TTC549 (cell line): Measurements from ENCODE around the gene CENPW.

Experiments used
- FAIRE-seq: peaks from 2 replicates; lab custom pipeline; 2012; peaks lifted over from hg19 to GRCh38; lab: Jason Lieb, UNC

The CENPW gene

DNA sequence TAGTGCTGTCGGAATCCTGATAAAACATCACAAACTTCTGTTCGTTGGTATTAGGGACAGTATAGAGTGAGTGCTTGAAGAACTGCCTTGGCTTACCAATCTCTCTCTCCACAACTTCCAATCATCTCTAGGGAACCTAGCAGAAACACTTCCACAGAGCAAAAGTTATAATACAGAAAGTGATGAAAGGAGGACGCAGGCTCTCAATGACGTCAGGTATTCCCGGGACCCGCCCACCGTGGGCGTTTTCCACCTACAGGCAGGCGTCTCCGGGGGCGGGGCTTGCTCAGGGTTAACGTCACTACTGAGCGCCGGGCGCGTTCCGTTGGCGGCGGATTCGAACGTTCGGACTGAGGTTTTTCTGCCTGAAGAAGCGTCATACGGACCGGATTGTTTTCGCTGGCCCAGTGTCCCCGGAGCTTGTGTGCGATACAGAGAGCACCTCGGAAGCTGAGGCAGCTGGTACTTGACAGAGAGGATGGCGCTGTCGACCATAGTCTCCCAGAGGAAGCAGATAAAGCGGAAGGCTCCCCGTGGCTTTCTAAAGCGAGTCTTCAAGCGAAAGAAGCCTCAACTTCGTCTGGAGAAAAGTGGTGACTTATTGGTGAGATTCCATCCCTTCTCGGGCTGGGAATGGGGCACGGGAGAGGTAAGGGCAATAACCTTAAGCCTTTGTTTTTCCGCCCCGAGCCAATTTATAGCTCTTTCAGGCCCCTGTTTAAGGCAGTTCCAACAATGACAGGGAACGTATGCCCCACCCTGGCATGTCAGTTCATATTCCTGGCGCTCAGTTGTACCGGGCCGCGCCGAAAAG, at the start of gene CENPW:
TSS of gene CENPW (plus strand) at position 320 of the 814 bp plus-strand sequence. CDS start at position 479, 159 bp downstream.
- FAIRE-seq, result peak; percentile 25

DNA sequence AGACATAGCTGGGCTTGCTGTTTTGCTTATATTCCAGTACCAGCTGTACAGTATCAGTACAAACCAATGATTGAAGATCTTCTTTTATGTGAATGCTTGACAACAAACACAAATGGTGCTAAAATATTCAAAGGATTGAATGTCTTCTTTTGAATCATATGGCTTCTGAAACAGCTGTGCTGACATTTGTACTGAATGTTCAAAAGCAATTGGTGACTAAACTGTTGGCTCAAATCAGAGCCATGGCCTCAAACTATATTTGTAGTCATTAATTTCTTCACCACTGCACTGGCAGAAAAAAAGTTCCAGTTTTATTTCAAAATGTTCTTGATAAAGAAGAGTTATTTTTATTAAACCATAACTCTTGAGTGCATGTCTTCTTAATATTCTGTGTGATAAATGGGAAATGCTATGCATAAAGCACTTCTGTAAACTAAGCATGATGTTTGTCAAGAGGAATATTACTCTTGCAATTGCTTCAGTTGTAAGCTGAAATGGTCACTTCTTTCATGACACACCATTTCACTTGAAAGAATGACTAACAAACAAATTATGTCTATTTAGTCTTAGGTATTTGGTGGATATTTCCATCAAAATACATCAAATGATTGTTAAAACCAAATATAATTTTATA, 45.9 kb upstream of the CENPW start:
- FAIRE-seq, result no peak

DNA sequence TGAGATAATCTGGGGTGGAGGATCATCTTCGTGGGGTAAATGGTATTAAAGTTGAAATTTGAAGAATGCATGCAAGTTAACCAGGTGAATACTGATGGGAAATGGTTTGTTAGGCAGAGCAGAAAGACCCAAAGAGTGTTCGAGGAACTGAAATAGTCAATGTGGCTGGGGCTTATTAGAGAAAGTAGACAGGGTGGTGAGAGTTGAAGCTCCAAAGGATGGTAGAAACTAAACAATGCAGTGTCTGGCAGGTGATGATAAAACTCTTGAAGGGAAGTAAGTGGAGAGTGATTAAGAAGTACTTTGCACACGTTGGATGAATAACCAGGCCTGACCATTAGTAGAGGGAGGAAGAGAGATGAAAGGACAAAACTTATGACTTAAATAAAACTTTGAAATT, 39.8 kb upstream of the CENPW start:
- FAIRE-seq, result no peak

DNA sequence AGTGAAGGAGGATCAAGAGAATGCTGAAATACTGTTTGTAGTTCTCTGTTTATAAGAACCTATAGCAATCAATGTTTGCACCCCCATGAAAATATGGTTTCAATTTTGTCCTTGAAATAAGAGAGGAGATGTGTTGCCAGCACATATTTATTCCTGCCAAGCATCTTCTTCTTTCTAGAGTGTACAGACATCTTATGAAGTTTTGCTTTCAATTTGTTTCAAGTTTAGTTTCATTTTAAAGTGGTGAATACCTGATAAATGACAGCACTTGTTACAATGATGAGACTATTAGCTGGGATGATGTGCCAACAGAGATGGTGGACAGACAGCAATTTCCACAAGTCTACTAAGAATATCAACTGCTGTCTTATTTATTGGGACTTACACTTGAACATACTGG, 39.2 kb upstream of the CENPW start:
- no peak for FAIRE-seq

DNA sequence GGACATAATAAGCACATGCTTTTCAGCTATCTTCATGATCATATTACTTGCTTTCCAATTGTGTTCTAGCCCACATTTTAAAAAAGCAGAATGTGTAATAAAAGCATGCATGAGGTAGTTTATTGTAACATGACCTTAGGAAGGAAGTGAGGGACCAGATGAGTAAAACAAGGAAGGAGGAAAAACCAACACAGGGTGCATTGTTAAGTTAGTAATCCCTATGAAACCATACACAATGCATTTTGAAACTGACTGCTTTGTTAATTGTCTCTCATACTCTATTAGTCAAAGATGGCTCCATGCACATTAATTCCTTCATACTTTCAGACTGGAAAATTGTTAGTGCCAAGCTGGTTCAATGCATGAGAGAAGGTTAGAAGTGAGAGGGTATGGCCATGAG, 37.7 kb upstream of the CENPW start:
- FAIRE-seq, result no peak

DNA sequence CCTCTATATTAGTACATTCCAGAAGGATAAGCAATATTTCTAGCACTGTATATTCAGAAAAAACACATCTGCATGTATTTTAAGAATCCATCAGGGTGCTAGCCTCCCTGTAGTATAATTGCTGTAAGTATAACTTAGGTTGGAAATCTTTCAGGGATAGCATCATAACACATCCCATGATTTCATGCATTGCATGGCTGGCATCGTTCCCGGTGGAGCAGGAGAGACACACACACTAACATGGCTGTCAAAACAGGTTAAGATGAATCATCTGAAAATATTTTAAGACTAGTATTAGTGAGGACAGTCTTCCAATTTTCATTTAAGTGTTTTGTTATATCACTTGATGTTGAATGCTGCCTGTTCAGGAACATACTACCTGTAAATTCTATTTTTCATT, 32.1 kb upstream of the CENPW start:
- no peak for FAIRE-seq

DNA sequence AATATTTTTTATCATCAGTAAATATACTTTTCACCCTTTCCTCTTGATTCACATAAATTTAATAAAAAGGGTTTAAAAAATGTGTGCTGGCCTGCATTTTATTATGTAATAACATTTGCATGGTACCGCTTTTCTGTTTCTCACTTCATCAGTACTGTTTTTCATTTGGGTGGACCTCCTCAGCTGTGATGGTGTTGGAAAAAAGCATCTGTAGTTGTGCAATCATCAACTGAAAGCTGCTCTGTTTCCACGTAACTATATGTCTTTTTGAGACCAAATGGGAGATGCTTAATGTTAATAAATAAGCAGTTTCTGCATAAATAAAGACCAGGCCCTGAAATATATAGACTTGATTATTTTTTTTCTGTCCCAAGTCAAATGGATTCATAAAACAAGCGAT, 31.6 kb upstream of the CENPW start:
- no peak for FAIRE-seq

DNA sequence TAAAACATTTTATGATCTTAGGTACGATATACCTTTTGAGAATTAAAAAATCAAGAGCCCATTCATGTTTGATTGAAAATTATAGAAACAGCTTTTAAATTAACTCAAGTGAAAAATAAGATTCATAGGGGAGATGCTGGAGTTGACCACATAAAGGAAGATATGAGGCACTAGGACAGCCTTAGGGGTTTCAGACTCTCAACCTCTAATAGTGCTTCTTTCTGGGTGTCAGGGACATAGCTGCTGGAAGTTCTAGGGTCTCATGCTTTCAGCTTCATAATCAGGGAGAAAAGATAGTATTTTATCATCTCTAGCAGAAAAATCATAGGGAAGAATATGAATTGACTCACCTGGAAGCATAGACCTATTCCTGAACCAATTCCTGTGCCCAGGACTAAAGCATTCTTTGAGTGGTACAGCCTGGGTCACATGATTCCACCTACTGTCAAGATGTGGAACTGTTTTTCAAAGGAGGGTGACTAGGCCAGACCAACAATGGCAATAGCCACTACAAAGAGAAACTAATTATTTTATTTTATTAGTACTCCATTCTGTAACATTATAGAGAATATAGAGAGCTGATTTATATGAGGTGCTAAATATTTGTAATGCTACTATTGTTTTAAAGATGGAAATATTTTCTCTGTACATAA, 27.8 kb upstream of the CENPW start:
- FAIRE-seq, result no peak

DNA sequence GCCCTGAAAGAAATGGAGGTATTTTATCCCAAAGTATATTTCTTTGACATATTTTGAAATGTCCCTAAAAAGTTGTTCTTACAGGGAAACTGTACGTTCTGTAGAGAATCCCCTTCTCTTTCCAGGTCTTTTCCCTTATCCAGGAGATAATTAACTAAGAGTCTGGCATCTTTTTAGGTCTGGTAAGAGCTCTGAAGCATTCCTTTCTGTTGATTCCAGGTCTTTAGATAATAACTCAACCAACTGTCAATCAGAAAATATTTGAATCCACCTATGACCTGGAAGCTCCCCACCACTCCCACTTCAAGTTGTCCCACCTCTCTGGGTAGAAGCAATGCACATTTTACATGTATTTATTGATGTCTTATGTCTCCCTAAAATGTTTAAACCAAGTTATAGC, 26.0 kb upstream of the CENPW start:
- FAIRE-seq, result no peak

DNA sequence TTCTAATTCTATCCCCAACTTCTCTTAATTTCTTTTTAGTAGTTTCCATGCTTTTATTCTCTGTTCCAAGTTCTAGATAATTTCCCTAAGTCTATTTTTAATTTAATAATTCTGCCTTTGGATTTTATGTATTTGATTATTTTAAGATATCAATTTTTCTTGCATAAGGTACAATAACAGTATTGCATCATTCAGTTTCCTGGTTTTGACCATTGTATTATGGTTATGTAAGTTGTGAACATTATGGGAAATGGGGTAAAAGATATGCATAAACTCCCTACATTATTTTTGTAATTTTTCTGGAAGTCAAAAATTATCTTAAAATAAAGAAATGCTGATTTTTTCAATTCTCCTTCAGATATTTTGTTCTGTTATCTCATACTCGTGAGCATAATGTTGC, 21.1 kb upstream of the CENPW start:
- no peak for FAIRE-seq

DNA sequence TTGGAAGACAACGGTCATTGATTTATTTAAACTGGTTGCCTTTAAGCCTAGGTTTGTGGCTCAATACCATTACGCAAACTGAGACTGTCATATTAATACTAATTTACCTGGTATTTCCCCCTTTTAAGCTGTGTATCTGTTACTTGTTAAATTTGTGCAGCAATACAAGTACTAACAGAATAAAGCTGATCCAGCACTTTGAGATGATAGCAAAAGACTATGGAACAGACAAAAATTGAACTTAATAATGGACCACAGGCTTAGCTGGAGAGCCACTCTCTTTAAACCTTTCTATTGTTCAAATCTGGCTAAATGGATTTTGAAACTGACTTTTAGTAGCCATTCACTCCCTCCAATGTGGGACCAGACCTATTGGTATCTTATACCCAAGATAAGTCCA, 6.2 kb upstream of the CENPW start:
- no peak for FAIRE-seq

DNA sequence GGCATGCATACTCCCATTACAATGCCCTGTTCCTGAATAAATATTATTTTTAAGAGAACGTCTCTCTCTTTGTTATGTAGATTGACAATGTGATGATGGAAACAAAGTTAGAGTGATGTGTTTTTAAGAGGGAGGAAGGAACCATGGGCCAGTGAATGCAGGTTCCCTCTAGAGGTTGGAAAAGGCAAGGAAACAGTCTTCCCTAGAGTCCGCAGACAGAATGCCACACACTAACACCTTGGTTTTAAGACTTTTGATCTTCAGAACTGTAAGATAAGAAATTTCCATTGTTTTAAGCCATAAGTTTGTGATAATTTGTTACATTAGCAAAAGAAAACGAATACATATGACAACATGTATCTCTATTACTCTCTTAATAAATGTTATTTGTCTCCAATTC, 4.7 kb upstream of the CENPW start:
- FAIRE-seq, result no peak

DNA sequence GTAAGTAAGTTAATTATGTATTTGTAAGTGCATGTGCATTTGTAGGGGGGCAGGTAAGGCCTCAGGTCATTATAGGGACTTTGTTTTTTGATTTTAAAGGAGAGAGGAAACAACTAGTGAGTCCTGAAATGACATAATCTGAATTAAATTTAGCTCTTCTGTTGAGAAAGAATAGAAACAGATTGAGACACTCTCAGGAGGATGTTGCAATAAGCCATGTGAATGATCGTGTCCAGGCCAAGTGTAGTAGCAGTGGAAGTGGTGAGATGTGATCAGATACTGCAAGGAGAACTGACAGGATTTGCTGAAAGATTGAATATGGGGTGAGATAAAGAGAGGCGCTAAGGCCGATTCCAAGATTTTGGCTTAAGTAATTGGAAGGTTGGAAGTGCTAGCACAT, 2.6 kb upstream of the CENPW start:
- FAIRE-seq, result no peak

DNA sequence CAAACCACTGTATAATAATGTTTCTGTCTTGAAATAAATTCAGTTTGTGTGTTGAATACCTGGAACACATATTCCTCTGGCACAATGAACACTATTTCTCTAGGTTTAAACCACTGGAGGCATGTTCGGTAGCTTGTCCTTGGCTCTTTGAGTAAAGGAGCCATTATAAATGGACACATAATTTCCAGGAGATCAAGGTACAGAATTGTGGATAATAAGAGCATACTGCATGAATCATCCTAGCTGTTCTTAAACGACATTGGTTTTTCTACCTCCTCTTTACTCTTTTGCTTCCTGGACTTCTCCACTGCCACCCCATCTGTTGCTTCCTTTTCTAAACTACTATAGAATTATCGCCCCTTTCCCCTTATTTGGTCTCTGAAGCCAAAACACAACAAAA, 1.2 kb downstream of the CENPW start:
- FAIRE-seq, result no peak

DNA sequence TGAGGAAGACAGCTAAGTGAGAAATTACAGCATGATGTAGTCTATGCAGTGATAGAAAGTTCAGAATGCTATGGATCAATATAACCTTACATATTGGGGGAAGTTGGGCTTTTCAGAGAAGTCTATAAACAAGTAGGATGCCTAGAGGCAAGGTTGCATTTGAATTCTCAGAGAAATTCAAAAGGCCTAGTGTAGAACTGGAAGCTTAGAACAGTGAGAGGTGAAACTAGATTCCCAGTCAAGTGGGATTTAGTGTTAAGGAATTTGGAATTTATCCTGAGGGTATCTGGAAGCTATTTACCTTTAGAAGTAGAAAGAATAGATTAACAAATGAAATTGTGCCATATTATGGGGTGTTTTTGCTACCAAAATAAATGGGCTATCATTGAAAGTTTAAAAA, 4.3 kb downstream of the CENPW start:
- no peak for FAIRE-seq

DNA sequence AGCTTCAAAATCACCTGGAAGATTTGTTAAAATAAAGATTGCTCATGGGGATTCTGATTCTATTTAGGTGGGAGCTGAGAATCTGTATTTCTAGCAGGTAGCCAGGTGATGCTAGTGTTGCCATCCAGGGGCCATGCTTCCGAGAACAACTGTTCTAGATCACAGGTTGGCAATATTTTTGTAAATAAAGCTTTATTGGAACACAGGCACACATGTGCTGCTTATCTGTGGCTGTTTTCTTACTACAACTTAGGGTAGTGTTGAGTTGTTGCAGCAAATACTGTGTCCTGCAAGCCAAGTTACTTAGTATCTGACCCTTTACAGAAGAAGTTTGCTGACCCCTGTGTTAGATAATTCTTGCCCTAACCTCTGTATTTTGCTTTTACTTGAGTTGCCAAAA, 12.0 kb downstream of the CENPW start:
- FAIRE-seq, result no peak

DNA sequence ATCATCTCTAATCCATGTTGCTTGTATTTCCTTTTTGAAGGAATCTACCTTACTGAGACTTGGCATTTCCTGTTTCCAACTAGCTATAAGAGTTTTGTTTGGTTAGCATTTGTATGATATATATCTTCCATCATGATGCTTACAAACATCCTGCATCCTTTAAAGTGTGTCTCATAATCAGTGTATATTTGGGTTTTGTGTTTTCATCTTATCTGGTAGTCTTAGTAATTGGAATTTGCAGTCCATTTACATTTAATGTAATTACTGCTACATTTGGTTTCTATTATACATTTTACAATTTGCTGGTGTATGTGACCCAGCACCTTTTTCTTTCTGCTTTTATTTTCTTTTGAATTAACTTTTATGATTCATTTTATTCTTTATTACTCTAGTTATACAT, 12.6 kb downstream of the CENPW start:
- FAIRE-seq, result no peak

DNA sequence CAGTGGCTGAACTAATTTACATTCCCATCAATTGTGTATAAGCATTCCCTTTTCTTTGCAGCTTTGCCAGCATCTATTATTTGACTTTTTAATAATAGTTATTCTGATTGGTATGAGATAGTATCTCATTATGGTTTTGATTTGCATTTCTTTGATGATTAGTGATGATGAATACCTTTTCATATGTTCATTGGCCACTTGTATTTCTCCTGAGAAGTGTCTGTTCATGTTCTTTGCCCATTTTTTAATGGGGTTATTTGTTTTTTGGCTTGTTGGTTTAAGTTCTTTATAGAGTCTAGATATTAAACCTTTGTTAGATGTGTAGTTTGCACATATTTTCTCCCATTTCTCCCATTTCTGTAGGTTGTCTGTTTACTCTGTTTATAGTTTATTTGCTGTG, 16.6 kb downstream of the CENPW start:
- no peak for FAIRE-seq

DNA sequence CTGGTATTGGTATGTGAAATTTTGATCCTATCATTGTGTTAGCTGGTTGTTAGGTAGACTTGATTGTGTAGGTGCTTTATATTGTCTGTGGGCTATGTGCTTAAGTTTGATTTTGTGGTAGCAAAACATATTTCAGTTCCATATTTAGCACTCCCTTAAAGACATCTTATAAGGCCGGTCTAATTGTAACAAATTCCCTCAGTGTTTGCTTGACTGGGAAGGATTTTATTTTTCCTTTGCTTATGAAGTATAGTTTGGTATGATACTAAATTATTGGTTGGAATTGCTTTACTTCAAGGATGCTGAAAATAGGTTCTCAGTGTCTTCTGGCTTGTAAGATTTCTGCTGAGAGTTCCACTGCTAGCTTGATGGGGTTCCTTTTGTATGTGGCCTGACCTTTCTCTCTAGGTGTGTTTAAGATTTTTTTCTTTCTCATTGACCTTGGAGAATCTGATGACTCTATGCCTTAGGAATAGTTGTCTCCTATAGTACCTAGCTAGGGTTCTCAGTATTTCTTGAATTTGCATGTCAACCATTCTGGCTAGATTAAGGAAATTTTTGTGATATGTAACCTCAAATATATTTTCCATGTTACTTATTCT, 20.1 kb downstream of the CENPW start:
- FAIRE-seq, result no peak

DNA sequence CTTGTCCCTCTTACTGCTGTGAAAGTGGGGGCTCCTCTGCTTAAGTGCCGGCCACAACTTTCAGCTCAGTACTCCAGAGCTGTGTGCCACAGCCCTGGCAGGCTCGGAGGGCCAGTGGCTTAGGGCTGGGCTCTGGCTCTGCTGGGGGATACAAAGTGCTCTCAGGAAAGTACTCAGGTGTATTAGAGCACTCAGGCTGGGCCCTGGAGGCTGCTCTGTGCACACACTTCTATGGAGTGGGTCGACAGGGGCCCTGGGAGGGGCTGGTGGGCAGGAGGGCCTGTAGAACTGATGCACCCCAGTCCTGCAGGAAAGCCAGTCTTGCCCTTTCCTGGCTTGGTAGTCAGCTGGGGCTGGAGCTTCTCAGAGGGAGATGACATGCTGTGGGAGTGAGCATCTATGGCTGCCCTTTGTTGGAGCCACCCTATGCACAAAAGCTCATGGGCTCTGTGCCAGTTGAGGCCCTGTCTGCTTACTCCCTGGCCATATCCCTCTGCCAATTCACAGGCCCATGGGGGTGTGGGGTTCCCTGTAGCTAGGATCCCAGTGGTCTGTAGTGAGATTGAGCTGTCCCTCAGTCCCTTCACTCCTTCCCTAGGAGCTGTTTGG, 22.0 kb downstream of the CENPW start:
- no peak for FAIRE-seq

DNA sequence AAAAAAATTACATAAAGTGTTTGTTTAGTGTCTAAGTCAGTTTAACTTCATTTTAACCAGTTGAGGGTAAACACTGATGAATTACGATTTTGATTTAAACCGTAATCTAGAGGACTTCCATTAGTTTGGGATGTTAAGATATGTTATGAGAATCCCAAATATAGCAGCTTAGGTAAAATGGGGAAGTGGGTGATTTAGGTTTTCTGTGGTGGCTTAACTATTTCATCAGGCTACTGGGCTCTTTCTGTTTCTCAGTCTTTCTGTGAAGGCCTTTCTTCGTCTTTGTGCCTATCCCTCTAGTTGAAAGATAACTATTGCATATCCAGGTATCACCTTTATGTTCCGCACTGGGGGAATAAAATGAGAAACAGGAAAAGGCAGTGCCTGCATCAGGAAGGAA, 27.9 kb downstream of the CENPW start:
- no peak for FAIRE-seq

DNA sequence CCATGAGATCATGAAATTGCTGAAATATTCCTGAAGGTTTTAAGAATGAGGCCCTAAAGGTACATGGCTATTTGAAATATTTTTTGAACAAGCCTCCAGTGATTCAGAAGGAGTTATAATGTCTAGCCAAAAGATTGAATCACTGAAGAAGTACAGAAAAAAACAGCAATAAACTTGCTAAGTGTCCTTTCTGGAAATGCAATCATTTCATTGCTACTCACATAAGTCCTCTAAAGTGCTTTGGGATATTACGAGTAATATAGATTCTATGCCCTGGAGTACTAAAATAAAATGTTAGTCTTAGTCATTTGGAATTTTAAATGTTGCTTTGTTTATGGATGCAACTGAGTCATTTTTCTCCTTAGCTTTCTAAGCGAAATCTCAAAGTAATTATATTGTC, 32.7 kb downstream of the CENPW start:
- FAIRE-seq, result no peak

DNA sequence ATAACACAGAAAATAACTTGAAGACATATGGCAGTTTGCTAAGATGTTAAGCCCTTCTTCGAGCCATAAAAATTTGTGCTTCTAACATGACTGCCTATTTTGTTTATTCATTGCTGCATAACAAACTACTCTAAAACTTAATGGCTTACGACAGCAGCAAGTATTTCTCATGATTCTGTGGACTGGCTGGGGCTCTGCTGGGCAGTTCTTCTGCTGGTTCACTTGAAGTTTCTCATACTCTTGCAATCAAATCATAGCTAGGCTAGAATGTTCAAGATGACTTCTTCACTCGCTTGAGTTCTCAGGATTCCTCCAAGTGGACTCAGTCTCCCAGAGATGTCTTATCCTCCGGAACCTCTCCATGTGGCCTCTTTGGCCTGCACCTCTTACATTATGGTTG, 33.4 kb downstream of the CENPW start:
- no peak for FAIRE-seq
